GM12865 (cell line): Measurements from ENCODE around the gene SESN1.

Experiments used
- DNase-seq: peaks from one replicate; pipeline ENCODE4 v3.0.0; 2010; ENCODE audit warnings: low read depth
- H3K4me3 ChIP-seq: 2 replicates; pipeline ENCODE4 v1.5.1; 2011; ENCODE audit warnings: mild to moderate bottlenecking, low read depth, low read length, control low read depth
- CTCF ChIP-seq: IDR thresholded peaks from 2 replicates; pipeline ENCODE4 v1.5.1; 2011; ENCODE audit warnings: low read length, control low read depth, low read depth, inconsistent platforms; ENCODE audit not compliant: insufficient read depth; ENCODE audit errors: missing control alignments

The SESN1 gene

GRCh38 chr6:108941281-108941680 is 153.4 kb downstream of the SESN1 start:
- no peak for TF ChIP-seq CTCF
- no peak for DNase-seq
- H3K4me3 ChIP-seq = no peak overlapping the region

- no peak for DNase-seq
- H3K4me3 ChIP-seq = no peak overlapping the region
- no peak for TF ChIP-seq CTCF
Measured at GRCh38 chr6:108940741-108941140, 153.9 kb downstream of the SESN1 start.

- no peak for DNase-seq
- no peak for TF ChIP-seq CTCF
- H3K4me3 ChIP-seq = no peak overlapping the region
Measured at GRCh38 chr6:108937170-108937569, 157.5 kb downstream of the SESN1 start.
